GM21619 (cell line): ENCODE data around the gene HBA2.
"Not testable (repeated sequence)": the region's sequence is repeated elsewhere in the genome, so short reads cannot be mapped to it uniquely, and the experiment has no call there.

Experiments used
- ATAC-seq: cut with Tn5 transposase; IDR thresholded peaks from one replicate; pipeline ENCODE4 v1.9.1; 2021; ENCODE audit not compliant: unreplicated experiment

The HBA2 gene

DNA sequence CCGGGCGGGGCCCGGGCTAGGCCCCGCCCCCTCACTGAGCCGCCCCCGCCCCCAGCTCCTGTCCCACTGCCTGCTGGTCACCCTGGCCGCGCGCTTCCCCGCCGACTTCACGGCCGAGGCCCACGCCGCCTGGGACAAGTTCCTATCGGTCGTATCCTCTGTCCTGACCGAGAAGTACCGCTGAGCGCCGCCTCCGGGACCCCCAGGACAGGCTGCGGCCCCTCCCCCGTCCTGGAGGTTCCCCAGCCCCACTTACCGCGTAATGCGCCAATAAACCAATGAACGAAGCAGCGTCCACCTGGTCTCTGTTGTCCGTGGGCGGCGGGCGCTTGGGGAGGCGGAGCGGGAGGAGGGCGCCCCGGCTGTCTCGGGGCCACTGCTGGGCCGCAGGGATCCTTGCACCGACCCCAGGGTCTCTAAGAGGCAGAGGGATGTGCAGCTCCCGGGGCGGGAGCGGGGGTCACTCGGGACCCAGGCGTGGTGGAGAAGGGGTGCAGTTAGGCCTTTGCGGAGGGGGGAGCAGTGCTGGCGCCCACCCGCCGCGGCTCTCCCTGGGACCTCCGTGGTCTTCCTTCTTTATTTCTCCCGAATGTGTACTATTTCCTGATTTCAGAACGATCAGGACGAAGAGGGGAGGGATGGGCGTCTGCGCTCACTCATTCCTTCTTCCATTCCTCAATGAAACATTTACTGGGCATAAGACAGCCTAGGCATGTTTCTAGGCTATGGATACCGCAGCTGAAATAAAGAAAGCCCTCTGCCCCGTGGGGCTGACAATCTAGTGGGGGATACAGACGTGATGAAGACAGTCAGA, 18.3 kb upstream of the HBA2 start:
- no peak for ATAC-seq

DNA sequence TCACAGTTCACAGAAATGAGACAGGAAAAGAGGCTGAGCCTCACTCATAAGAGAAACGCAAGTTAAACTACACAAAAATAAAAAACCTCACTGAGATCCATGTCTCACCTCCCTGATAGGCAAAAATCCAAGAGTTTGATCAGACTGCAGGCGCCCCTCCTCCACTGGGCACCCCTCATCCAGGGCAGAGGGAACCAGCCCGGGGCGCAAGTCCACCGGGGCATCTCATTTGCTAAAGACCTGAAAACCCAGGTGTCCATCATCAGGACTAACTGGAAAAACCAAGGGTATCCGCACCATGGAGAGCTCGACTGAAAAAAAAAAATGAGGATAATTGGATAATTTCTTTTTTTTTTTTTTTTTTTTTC, 17.7 kb upstream of the HBA2 start:
- ATAC-seq: no peak

- ATAC-seq: no peak
Observed at GRCh38 chr16:159136-159849, 13.4 kb upstream of the HBA2 start.

DNA sequence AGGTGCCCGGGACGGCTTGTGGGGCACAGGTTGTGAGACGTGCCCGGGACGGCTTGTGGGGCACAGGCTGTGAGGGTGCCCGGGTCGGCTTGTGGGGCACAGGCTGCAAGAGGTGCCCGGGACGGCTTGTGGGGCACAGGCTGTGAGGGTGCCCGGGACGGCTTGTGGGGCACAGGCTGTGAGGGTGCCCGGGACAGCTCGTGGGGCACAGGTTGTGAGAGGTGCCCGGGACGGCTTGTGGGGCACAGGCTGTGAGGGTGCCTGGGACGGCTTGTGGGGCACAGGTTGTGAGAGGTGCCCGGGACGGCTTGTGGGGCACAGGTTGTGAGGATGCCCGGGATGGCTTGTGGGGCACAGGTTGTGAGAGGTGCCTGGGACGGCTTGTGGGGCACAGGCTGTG, 12.4 kb upstream of the HBA2 start:
- not testable (repeated sequence) for ATAC-seq

DNA sequence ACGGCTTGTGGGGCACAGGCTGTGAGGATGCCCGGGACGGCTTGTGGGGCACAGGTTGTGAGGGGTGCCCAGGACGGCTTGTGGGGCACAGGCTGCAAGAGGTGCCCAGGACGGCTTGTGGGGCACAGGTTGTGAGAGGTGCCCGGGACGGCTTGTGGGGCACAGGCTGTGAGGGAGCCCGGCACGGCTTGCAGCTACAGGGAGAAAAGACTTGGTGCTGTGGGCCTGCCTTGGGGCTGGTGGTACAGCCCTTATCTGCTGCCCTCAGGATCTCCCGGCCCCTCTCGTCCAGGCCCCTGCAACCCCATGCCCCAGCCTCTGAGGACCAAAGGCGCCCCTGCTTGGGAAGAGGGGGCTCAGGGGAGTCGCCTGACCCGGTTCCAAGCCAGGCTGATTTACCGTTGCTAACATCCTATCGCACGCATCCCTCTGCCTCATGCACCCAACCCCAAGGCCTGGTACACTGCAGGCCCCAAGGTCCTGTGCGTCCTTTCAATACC, 11.9 kb upstream of the HBA2 start:
- no peak for ATAC-seq

GRCh38 chr16:162271-162991, 10.2 kb upstream of the HBA2 start:
- ATAC-seq: no peak

DNA sequence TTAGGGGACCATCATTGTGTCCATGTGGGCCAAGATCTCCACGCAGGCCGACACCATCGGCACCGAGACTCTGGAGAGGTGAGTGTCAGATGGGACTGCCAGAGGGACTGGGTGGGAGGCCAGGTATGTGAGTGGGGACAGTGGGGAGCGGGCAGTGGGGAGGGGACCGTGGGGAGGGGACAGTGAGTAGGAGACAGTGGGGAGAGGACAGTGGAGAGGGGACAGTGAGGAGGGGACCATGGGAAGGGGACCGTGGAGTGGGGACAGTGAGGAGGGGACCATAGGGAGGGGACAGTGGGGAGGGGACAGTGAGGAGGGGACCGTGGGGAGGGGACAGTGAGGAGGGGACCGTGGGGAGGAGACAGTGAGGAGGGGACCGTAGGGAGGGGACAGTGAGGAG, 9.5 kb upstream of the HBA2 start:
- not testable (repeated sequence) for ATAC-seq

DNA sequence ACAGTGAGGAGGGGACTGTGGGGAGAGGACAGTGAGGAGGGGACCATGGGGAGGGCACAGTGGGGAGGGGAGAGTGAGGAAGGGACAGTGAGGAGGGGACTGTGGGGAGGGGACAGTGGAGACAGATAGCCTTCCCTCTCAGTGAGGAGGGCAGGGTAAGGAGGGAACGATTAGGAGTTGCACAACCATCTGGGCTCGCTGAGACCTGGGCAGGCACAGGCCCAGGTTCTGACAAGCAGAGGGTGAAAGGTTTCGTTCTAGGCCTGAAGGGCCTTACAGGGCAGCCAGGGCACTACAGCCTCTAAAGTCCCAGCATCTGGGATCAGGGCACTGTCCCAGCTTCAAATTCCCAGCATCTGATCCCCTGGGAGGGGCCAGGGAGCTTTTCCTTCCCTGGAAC, 9.0 kb upstream of the HBA2 start:
- ATAC-seq: not testable (repeated sequence)

GRCh38 chr16:164134-164823, 8.4 kb upstream of the HBA2 start:
- not testable (repeated sequence) for ATAC-seq

- ATAC-seq: no peak
Observed at GRCh38 chr16:164827-165538, 7.7 kb upstream of the HBA2 start.

DNA sequence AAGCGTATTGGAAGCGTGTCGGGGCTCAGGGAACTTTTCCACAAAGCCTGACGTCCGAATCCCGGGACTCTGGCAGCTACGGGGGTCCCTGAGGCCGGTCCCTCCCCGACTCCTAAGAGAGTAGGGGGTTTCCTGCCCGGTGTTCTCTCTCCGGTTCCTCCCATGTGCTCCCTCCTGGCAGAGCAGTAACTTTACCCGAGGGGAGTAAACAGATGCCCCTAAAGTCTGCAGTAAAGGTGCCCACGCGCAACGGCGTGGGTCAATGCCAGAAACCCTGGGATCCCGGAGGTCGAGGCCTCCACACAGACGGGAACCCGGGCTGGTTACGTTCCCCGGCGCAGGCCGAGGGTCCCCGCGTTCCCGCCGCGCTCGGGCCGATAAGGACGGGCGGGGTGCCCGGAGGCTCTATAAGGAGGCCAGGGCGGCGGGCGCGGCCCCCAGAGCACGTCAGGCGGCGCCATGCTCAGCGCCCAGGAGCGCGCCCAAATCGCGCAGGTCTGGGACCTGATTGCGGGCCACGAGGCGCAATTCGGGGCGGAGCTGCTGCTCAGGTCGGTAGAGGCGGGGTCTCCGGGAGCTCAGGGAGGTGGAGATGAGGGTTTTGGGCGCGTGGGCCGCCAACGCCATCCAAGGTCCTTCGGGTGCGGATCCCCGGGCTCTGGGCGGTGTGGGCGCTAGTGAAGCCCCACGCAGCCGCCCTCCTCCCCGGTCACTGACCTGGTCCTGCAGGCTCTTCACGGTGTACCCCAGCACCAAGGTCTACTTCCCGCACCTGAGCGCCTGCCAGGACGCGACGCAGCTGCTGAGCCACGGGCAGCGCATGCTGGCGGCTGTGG, 6.9 kb upstream of the HBA2 start, which contains the start of gene HBM:
Gene HBM (plus strand): TSS at position 440 of the 836 bp plus-strand sequence. CDS start 20 bp downstream, at position 460.
- no peak for ATAC-seq

DNA sequence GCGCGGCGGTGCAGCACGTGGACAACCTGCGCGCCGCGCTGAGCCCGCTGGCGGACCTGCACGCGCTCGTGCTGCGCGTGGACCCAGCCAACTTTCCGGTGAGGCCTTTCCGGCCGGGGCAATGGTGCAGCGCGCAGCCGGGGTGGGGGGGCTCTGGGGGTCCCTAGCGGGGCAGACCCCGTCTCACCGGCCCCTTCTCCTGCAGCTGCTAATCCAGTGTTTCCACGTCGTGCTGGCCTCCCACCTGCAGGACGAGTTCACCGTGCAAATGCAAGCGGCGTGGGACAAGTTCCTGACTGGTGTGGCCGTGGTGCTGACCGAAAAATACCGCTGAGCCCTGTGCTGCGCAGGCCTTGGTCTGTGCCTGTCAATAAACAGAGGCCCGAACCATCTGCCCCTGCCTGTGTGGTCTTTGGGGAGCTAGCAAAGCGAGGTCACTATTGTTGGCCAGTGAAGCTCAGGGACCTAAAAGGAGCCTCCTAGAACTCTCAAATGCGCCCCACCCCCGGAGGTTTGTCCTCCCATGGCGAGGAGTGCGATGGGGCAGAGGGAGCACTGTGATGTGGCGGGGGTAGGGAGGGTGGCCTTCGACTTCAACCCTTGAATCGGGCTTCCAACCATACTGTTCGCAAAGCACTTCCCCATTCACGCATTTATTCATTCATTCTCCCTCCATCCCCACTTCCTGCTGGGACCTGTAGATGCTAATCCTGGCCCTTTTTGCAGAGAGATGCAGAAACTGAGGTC, 6.1 kb upstream of the HBA2 start:
- ATAC-seq: no peak

DNA sequence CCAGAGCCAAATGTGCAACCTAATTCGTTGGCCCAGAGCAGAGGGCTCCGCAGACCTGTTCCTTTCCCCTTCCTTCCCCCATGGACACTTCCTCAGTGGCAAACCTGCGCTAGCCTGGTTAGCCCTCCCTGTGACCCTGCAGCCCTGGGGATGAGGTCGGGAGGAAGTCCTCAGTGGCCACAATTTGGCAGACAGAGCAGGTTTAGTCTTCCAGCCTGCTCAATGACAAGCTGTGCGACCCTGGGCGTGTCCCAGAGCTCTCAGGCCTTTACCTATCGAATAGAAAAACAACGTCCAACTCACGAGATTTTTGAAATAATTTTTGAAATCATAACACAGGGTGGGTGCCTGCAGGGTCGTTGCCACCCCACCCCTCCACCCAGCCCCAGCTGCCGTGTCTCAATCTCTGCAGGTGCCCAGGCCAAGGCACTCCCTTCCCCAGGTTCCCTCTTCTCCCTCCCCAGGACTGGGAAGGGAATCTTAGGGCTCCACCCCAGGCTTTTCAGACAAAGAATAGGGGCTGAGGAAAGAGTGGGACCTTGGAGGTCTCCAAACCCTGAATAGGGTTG, 5.5 kb upstream of the HBA2 start:
- ATAC-seq: no peak

DNA sequence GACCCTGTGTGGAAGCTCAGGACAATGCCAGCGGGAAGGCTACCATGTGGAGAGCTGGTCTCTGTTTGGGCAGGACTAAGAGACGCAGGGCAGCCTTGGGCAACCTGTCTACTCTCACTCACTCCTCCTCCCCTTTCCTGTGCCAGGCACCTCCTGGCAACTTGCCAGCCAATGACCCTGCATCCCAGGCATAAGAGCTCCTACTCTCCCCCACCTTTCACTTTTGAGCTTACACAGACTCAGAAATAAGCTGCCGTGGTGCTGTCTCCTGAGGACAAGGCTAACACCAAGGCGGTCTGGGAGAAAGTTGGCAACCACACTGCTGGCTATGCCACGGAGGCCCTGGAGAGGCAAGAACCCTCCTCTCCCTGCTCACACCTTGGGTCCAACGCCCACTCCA, 4.3 kb upstream of the HBA2 start:
- ATAC-seq: no peak

DNA sequence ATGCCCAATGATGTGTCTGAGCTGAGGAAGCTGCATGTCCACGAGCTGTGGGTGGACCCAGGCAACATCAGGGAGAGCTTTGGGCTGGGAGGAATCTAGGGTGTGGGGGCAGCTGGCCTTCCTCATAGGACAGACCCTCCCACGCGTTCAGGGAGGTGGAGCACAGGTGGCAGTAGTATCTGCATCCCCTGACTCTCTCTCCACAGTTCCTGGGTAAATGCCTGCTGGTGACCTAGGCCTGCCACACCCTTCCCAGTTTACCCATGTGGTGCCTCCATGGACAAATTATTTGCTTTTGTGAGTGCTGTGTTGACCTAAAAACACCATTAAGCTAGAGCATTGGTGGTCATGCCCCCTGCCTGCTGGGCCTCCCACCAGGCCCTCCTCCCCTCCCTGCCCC, 3.7 kb upstream of the HBA2 start:
- no peak for ATAC-seq

DNA sequence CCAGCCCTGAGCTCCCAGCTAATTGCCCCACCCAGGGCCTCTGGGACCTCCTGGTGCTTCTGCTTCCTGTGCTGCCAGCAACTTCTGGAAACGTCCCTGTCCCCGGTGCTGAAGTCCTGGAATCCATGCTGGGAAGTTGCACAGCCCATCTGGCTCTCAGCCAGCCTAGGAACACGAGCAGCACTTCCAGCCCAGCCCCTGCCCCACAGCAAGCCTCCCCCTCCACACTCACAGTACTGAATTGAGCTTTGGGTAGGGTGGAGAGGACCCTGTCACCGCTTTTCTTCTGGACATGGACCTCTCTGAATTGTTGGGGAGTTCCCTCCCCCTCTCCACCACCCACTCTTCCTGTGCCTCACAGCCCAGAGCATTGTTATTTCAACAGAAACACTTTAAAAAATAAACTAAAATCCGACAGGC, 2.6 kb upstream of the HBA2 start:
- not testable (repeated sequence) for ATAC-seq

- no peak for ATAC-seq
Observed at GRCh38 chr16:170788-171187, 1.9 kb upstream of the HBA2 start.

DNA sequence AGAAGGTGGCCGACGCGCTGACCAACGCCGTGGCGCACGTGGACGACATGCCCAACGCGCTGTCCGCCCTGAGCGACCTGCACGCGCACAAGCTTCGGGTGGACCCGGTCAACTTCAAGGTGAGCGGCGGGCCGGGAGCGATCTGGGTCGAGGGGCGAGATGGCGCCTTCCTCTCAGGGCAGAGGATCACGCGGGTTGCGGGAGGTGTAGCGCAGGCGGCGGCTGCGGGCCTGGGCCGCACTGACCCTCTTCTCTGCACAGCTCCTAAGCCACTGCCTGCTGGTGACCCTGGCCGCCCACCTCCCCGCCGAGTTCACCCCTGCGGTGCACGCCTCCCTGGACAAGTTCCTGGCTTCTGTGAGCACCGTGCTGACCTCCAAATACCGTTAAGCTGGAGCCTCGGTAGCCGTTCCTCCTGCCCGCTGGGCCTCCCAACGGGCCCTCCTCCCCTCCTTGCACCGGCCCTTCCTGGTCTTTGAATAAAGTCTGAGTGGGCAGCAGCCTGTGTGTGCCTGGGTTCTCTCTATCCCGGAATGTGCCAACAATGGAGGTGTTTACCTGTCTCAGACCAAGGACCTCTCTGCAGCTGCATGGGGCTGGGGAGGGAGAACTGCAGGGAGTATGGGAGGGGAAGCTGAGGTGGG, 657 bp downstream of the HBA2 start:
- ATAC-seq: not testable (repeated sequence)
